Naive B cell (primary cell): Measurements from ENCODE around the gene DDTL. TPM values are rescaled to one million over a fixed set of nuclear protein-coding genes. Genes with fewer than 3 reads are reported as not detected.

ENCODE experiments used
- polyA plus RNA-seq, 6 donors: library from polyadenylated mRNA; unstranded; fragments of 300-500 nt; fragmentation: Illumina TruSeq; gene quantifications; one replicate each; pipeline ENCODE4 v1.2.3, GENCODE V29; 2021; ENCODE audit warnings: low read depth in 6 of 6

The DDTL gene
- polyA plus RNA-seq, 6 donors from 2014 or later: 0.89 to 5.3 (median 1.3) TPM

Other genes with a start within 250 kb of the DDTL start
- gene ZNF70, start 215.8 kb upstream of the DDTL start, polyA plus RNA-seq: 1 to 10 TPM in 1 of 6 donors, under 1 TPM in 4, not detected in 1; 0.22 to 1.0 (median 0.47) TPM
- gene VPREB3, start 212.5 kb upstream of the DDTL start, polyA plus RNA-seq: 1,000 to 10,000 TPM in 5 of 6 donors, 100 to 1,000 TPM in 1; 910 to 1,673 (median 1,335) TPM
- 1 to 10 TPM in 2 of 6 donors, under 1 TPM in 2, not detected in 2; 0.13 to 4.9 (median 1.0) TPM for gene C22orf15, start 203.9 kb upstream of the DDTL start, polyA plus RNA-seq
- 10 to 100 TPM; 36.3 to 65.9 (median 62.6) TPM for gene CHCHD10, start 198.9 kb upstream of the DDTL start, polyA plus RNA-seq
- gene MMP11, start 194.0 kb upstream of the DDTL start, polyA plus RNA-seq: 10 to 100 TPM; 10.2 to 18.9 (median 14.2) TPM
- gene SMARCB1, start 179.9 kb upstream of the DDTL start, polyA plus RNA-seq: 10 to 100 TPM; 73.0 to 90.9 (median 78.1) TPM
- 10 to 100 TPM; 25.2 to 33.9 (median 26.4) TPM for gene DERL3, start 127.9 kb upstream of the DDTL start, polyA plus RNA-seq
- gene SLC2A11, start 109.0 kb upstream of the DDTL start, polyA plus RNA-seq: 10 to 100 TPM in 4 of 6 donors, 1 to 10 TPM in 2; 7.0 to 15.9 (median 10.9) TPM
- gene MIF, start 72.5 kb upstream of the DDTL start, polyA plus RNA-seq: 1,000 to 10,000 TPM in 2 of 6 donors, 100 to 1,000 TPM in 4; 853 to 1,113 (median 946) TPM
- not detected for gene GSTT2B, start 5.7 kb upstream of the DDTL start, polyA plus RNA-seq
- gene DDT, start 7.6 kb downstream of the DDTL start, polyA plus RNA-seq: 100 to 1,000 TPM; 111 to 156 (median 127) TPM
- not detected for gene GSTT2, start 13.2 kb downstream of the DDTL start, polyA plus RNA-seq
- not detected for gene GSTT4, start 38.6 kb downstream of the DDTL start, polyA plus RNA-seq
- gene CABIN1, start 44.4 kb downstream of the DDTL start, polyA plus RNA-seq: 1 to 10 TPM; 3.9 to 8.0 (median 5.0) TPM
- under 1 TPM in 1 of 6 donors, not detected in 5; 0.09 TPM for gene SUSD2, start 214.6 kb downstream of the DDTL start, polyA plus RNA-seq